ENCODE measurements around the gene SP9. TPM values are rescaled to one million over a fixed set of nuclear protein-coding genes. Genes with fewer than 3 reads are reported as not detected.

SP9 gene
- total and polyA plus RNA-seq, 9 of the 15 experiments (the other 6 are each of a cell fraction or from before 2014, with no cell fraction given): 0.04 to 0.23 (median 0.11) TPM; not detected in 3

DNA sequence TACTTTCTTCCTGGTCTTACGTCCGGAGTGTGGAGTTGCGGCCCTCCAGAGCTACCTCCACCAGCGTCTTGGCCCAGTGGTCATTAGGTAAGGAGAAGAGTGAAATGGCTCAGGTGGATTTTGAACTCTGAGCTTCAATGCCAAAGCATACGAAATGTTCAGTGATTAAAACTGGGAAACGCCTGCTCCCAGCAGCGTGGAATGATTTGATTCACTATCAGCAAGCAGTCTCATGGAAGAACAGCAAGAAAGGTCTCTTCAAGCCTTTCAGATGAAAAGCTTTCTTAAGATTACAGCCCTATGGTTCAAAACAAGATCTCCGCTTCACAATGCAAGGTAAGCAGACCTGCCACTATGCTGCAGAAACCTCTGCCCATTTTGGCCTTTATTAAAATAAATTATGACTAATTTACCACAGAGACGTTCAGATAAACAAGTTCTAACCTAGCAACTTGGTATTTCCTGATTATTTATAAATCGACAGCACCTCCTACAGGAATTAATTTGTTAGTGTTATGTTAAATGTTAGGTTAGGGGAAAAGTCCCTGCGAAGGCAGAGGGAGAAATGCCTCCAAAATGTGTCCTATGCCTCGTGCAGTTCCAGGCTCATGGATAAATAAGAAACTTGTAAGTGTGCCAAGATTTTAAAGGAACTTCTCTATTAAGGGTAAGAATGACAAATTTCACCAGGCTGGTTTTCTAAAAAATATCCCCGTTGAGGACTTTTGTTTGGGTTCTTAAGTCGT is 10.1 kb downstream of the SP9 start (continued):
- TF ChIP-seq, protein P1, sequence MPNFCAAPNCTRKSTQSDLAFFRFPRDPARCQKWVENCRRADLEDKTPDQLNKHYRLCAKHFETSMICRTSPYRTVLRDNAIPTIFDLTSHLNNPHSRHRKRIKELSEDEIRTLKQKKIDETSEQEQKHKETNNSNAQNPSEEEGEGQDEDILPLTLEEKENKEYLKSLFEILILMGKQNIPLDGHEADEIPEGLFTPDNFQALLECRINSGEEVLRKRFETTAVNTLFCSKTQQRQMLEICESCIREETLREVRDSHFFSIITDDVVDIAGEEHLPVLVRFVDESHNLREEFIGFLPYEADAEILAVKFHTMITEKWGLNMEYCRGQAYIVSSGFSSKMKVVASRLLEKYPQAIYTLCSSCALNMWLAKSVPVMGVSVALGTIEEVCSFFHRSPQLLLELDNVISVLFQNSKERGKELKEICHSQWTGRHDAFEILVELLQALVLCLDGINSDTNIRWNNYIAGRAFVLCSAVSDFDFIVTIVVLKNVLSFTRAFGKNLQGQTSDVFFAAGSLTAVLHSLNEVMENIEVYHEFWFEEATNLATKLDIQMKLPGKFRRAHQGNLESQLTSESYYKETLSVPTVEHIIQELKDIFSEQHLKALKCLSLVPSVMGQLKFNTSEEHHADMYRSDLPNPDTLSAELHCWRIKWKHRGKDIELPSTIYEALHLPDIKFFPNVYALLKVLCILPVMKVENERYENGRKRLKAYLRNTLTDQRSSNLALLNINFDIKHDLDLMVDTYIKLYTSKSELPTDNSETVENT (CRISPR knock-in tag; IDR thresholded peaks at IDR 0.05): no peak
- TF ChIP-seq XRCC3 (IDR thresholded peaks at IDR 0.05) (no peak), ZNF766 (CRISPR knock-in tag; conservative IDR thresholded peaks at IDR 0.05) (no peak), SMC3 (conservative IDR thresholded peaks at IDR 0.05; ENCODE audit: insufficient read depth, low read depth, low read length) (0 out of 2 replicates have a peak, but pooled peaks have one; percentile 10), SREBF2 (CRISPR knock-in tag; IDR thresholded peaks at IDR 0.05) (no peak), SETDB1 (IDR thresholded peaks at IDR 0.05; ENCODE audit: low read length) (no peak), MEF2D (tag; conservative IDR thresholded peaks at IDR 0.05; ENCODE audit: low read depth) (no peak), DIDO1 (tag; IDR thresholded peaks at IDR 0.05; ENCODE audit: low read depth) (no peak), EP400 (IDR thresholded peaks at IDR 0.05) (no peak), ZC3H8 (IDR thresholded peaks at IDR 0.05) (no peak)
- TF ChIP-seq, protein P2, sequence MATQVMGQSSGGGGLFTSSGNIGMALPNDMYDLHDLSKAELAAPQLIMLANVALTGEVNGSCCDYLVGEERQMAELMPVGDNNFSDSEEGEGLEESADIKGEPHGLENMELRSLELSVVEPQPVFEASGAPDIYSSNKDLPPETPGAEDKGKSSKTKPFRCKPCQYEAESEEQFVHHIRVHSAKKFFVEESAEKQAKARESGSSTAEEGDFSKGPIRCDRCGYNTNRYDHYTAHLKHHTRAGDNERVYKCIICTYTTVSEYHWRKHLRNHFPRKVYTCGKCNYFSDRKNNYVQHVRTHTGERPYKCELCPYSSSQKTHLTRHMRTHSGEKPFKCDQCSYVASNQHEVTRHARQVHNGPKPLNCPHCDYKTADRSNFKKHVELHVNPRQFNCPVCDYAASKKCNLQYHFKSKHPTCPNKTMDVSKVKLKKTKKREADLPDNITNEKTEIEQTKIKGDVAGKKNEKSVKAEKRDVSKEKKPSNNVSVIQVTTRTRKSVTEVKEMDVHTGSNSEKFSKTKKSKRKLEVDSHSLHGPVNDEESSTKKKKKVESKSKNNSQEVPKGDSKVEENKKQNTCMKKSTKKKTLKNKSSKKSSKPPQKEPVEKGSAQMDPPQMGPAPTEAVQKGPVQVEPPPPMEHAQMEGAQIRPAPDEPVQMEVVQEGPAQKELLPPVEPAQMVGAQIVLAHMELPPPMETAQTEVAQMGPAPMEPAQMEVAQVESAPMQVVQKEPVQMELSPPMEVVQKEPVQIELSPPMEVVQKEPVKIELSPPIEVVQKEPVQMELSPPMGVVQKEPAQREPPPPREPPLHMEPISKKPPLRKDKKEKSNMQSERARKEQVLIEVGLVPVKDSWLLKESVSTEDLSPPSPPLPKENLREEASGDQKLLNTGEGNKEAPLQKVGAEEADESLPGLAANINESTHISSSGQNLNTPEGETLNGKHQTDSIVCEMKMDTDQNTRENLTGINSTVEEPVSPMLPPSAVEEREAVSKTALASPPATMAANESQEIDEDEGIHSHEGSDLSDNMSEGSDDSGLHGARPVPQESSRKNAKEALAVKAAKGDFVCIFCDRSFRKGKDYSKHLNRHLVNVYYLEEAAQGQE (IDR thresholded peaks at IDR 0.05; ENCODE audit: borderline replicate concordance): peak; percentile 44; the same call in 1 of the 2 replicates
- TF ChIP-seq, protein P2 (CRISPR knock-in tag; IDR thresholded peaks at IDR 0.05; ENCODE audit: low read depth): no peak
- TF ChIP-seq, protein P3, sequence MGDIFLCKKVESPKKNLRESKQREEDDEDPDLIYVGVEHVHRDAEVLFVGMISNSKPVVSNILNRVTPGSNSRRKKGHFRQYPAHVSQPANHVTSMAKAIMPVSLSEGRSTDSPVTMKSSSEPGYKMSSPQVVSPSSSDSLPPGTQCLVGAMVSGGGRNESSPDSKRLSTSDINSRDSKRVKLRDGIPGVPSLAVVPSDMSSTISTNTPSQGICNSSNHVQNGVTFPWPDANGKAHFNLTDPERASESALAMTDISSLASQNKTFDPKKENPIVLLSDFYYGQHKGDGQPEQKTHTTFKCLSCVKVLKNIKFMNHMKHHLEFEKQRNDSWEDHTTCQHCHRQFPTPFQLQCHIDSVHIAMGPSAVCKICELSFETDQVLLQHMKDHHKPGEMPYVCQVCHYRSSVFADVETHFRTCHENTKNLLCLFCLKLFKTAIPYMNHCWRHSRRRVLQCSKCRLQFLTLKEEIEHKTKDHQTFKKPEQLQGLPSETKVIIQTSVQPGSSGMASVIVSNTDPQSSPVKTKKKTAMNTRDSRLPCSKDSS (IDR thresholded peaks at IDR 0.05; ENCODE audit: low read depth, partially characterized antibody): no peak
- TF ChIP-seq, protein P4, sequence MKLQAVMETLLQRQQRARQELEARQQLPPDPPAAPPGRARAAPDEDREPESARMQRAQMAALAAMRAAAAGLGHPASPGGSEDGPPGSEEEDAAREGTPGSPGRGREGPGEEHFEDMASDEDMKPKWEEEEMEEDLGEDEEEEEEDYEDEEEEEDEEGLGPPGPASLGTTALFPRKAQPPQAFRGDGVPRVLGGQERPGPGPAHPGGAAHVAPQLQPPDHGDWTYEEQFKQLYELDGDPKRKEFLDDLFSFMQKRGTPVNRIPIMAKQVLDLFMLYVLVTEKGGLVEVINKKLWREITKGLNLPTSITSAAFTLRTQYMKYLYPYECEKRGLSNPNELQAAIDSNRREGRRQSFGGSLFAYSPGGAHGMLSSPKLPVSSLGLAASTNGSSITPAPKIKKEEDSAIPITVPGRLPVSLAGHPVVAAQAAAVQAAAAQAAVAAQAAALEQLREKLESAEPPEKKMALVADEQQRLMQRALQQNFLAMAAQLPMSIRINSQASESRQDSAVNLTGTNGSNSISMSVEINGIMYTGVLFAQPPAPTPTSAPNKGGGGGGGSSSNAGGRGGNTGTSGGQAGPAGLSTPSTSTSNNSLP (IDR thresholded peaks at IDR 0.05; ENCODE audit: borderline replicate concordance, low read depth, low read length): peak; percentile 98
